HG02852 (cell line): ENCODE measurements around the gene MPPE1.

Experiments
- ATAC-seq: cut with Tn5 transposase; IDR thresholded peaks from one replicate; pipeline ENCODE4 v1.9.1; 2021; ENCODE audit warnings: mild to moderate bottlenecking, moderate library complexity; ENCODE audit not compliant: unreplicated experiment

Gene MPPE1

GRCh38 chr18:11885278-11885947, 22.7 kb downstream of the MPPE1 start:
- no peak for ATAC-seq

- no peak for ATAC-seq
These were observed 23.6 kb downstream of the MPPE1 start for GRCh38 chr18:11884396-11885030.

GRCh38 chr18:11883153-11883552, 25.0 kb downstream of the MPPE1 start:
- ATAC-seq, result peak; percentile 76

- no peak for ATAC-seq
These were observed 25.5 kb downstream of the MPPE1 start for GRCh38 chr18:11882636-11883035.

GRCh38 chr18:11880586-11881304, 27.4 kb downstream of the MPPE1 start:
- ATAC-seq, result no peak

GRCh38 chr18:11877497-11878135, 30.5 kb downstream of the MPPE1 start:
- ATAC-seq, result no peak

GRCh38 chr18:11874676-11875075, 33.4 kb downstream of the MPPE1 start:
- ATAC-seq, result no peak

GRCh38 chr18:11873670-11874340, 34.3 kb downstream of the MPPE1 start:
- no peak for ATAC-seq

GRCh38 chr18:11872479-11873136, 35.5 kb downstream of the MPPE1 start:
- ATAC-seq, result no peak

- ATAC-seq, result no peak
These were observed 36.6 kb downstream of the MPPE1 start for GRCh38 chr18:11871501-11871900.

- ATAC-seq, result no peak
These were observed 39.9 kb downstream of the MPPE1 start for GRCh38 chr18:11868230-11868629.

GRCh38 chr18:11866764-11867163, 41.4 kb downstream of the MPPE1 start:
- no peak for ATAC-seq

- no peak for ATAC-seq
These were observed 41.8 kb downstream of the MPPE1 start for GRCh38 chr18:11866329-11866728.

GRCh38 chr18:11865071-11865470, 43.0 kb downstream of the MPPE1 start:
- ATAC-seq, result no peak

GRCh38 chr18:11864471-11864870, 43.6 kb downstream of the MPPE1 start:
- no peak for ATAC-seq

GRCh38 chr18:11862468-11863137, 45.5 kb downstream of the MPPE1 start:
- no peak for ATAC-seq

GRCh38 chr18:11861583-11862288, 46.4 kb downstream of the MPPE1 start:
- ATAC-seq, result no peak

GRCh38 chr18:11860594-11861450, 47.3 kb downstream of the MPPE1 start:
- ATAC-seq, result no peak
